SKM-1 (cell line): Measurements from ENCODE around the gene PPP1R12C.

Experiments used
- DNase-seq: peaks from one replicate; lab custom pipeline; 2025; ENCODE audit not compliant: unreplicated experiment; lab: John Stamatoyannopoulos, UW

The PPP1R12C gene

DNA sequence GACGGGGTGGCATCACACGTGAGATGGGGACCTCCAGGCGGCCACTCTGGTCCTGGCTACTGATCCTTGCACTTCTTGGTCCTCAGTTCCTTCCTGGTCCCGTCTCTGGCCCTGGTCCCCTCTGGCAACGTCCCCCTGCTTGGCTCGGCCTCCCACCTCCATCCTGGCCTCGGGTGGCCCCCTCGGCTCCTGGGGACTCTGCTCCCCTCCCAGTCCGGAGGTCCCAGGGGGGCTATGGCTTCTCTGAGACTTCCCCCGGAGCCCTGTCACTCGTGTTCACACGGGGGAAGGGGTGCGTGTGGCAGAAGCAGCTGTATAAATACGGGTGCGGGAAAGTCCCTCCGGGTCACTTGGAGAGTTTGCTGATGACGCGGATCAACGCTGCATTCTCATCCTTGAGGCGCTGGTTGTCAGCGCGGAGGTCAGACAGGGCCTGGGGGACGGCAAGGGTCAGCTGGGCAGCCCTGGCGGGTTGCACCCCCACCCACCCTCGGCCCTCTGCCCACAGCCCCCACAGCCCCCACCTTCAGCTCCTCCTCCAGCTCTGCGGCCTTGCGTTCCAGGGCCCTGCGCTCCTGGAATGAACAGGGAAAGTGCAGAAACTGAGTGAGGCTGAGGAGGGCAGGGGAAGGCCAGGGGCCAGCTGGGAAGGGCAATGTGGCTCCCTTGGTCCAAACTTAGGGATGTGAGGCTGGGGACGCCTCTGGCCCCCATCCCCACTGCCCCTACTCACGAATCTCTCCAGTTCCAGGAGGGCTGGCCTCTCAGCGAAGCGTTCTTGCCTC, 26.1 kb downstream of the PPP1R12C start:
- no peak for DNase-seq

- no peak for DNase-seq
Observed at GRCh38 chr19:55090564-55090963, 26.9 kb downstream of the PPP1R12C start.

DNA sequence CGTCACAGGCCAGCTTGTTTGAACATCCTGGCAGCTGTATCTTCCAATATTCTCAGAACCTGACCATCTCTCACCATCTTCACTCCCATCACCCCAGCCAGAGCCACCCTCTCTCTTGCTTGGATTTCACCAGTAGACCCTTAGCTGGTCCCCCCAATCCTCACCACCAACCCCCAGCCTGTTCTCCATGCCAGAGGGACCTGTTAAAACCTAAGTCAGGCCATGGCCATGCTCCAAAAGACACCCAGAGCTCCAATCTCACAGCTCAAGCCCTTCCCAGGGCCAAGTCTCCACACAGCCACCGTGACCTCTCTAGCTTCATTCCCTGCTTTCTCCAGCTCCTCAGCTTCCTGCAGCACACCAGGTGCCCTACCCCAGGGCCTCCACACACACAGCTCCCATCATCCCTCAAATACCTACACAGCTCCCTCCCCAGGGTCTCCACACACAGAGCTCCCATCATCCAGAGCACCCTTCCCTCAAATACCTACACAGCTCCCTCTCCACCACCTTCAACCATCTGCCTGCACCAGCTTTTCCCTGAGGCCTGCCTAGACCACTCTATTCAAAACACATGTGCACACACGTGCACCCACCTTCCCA, 28.0 kb downstream of the PPP1R12C start:
- no peak for DNase-seq

- peak; percentile 2 for DNase-seq
Observed at GRCh38 chr19:55088543-55089341, 28.7 kb downstream of the PPP1R12C start.

- DNase-seq, result no peak
Observed at GRCh38 chr19:55088021-55088451, 29.4 kb downstream of the PPP1R12C start.

DNA sequence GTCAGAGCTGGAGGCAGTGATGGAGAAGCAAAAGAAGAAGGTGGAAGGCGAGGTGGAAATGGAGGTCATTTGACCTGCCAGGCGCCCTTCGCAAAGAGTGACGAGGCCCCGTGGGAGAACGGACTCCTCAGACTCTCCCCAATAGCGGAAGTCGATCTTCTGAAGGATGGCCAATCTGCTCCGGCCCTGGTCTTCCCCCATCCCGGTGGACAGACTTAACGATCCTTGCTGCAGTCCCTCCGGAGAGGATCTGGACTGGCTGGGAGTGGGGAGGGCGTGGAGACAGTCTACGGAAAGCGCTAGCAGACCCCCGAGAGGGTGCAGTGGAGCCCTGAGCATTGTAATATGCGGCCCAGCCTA, 29.9 kb downstream of the PPP1R12C start:
- no peak for DNase-seq

- no peak for DNase-seq
Observed at GRCh38 chr19:55086730-55087541, 30.5 kb downstream of the PPP1R12C start.

GRCh38 chr19:55085923-55086715, 31.3 kb downstream of the PPP1R12C start:
- no peak for DNase-seq

GRCh38 chr19:55084416-55084815, 33.0 kb downstream of the PPP1R12C start:
- DNase-seq, result no peak

- DNase-seq, result no peak
Observed at GRCh38 chr19:55083004-55083850, 34.2 kb downstream of the PPP1R12C start.

GRCh38 chr19:55082020-55082851, 35.2 kb downstream of the PPP1R12C start:
- DNase-seq, result peak; percentile 21

- no peak for DNase-seq
Observed at GRCh38 chr19:55081770-55082019, 35.7 kb downstream of the PPP1R12C start.

DNA sequence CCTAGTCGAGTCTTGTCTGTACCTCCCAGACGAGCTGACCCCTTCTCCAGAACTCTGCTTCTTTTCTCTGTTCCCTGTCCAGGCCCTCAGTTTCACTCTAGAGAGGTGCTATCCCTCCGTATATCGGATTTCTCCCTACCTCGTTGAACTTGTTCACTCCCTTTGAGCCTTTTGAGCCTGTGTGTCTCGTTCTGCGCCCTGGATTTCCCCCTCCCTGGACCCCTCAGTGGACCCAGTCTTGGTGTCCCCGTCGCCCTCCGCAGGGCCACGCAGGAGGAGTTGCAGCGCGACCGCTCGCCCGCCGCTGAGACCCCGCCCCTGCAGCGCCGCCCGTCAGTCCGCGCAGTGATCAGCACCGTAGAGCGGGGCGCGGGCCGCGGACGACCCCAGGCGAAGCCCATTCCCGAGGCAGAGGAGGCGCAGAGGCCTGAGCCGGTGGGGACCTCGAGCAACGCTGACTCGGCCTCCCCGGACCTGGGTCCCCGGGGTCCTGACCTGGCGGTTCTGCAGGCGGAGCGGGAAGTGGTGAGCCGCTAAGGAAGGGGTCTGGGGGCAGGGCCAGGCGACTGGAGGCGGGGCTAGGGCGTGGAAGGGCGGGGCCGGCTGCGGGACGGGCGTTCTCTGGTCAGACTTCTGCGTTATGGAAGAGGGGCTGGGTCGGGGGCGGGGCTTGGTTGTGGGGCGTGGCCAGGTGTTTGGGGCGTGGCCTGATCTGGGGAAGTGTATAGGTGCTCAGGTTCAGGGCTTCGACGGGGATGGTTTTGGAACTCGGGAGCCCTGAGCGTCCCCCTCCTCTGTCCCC, 36.3 kb downstream of the PPP1R12C start:
- peak; percentile 36 for DNase-seq

- no peak for DNase-seq
Observed at GRCh38 chr19:55080121-55080967, 37.1 kb downstream of the PPP1R12C start.

DNA sequence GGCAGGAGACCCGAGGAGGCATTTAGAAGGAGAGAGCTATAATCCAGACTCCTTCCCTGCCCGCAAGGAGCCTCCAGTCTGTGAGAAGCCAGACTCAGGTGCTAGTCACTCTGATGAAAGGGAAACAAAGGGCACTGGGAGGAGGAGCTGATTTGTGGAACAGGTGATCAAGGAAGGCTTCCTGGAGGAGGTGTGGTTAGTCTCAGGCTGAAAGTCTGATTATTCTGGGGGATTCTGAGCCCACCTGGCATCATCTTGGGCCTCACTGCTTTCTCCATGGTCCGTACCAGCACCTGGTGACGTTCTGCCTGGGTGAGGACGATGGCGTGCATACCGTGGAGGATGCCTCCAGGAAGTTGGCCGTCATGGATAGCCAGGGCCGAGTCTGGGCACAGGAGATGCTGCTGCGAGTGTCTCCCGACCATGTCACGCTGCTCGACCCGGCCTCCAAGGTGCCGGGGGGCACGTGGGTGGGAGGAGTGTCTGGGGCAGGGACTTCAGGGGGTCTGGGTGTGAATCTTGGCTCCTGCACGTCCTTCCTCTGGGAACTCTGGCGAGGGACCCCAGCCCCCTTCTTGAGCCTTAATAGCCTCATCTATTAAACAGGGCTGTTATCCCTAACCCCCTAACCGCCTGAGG, 37.9 kb downstream of the PPP1R12C start:
- no peak for DNase-seq

DNA sequence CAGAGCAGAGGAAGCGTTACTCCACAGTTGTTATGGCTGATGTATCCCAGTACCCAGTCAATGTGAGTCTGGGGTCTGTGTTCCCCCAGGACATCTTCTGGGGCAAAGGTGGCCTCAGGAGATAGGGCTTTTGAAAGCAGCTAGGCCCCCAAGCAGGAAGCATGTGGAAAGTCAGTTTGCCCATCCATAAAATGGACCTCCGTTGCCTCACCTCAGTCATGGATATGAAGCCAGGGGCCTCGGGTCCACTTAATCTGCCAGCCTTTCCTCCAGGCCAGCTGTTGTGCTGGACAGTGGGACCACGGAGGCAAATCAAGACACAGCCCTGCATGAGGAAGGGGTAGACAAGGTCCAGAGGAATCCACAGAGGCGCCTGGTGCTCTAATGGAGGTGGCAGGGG, 38.4 kb downstream of the PPP1R12C start:
- no peak for DNase-seq

- DNase-seq, result no peak
Observed at GRCh38 chr19:55077106-55077505, 40.3 kb downstream of the PPP1R12C start.
